Neural cell (in vitro differentiated cells): Measurements from ENCODE around the gene SLC10A2.

Experiments used
- EP300 ChIP-seq: fragments of 450-650 bp; conservative IDR thresholded peaks from 2 replicates; pipeline ENCODE4 v1.6.1; 2014; ENCODE audit warnings: antibody characterized with exemption, mild to moderate bottlenecking, moderate library complexity; ENCODE audit not compliant: poor library complexity, severe bottlenecking
- EZH2 ChIP-seq: fragments of 200-600, 300-800 bp; shearing (Covaris generic), sonication (generic); IDR thresholded peaks from 2 replicates; pipeline ENCODE4 v1.6.1; 2014; ENCODE audit warnings: antibody characterized with exemption, low read length, borderline replicate concordance, mild to moderate bottlenecking; ENCODE audit not compliant: insufficient read depth, poor library complexity, severe bottlenecking
- MXI1 ChIP-seq: fragments of 450-650 bp; conservative IDR thresholded peaks from 2 replicates; pipeline ENCODE4 v1.6.1; 2014; ENCODE audit warnings: antibody characterized with exemption, mild to moderate bottlenecking; ENCODE audit not compliant: poor library complexity, severe bottlenecking
- POLR2AphosphoS5 ChIP-seq: IDR thresholded peaks from 2 replicates; pipeline ENCODE4 v1.6.1; 2012
- SMC3 ChIP-seq: fragments of 450-650 bp; conservative IDR thresholded peaks from 2 replicates; pipeline ENCODE4 v1.6.1; 2014; ENCODE audit warnings: antibody characterized with exemption, mild to moderate bottlenecking, moderate library complexity; ENCODE audit not compliant: poor library complexity
- TF ChIP-seq, protein P1 (sequence below): fragments of 450-650 bp; IDR thresholded peaks from 2 replicates; pipeline ENCODE4 v1.5.1; 2014; ENCODE audit warnings: antibody characterized with exemption, mild to moderate bottlenecking, moderate library complexity; ENCODE audit not compliant: poor library complexity, severe bottlenecking

DNA sequence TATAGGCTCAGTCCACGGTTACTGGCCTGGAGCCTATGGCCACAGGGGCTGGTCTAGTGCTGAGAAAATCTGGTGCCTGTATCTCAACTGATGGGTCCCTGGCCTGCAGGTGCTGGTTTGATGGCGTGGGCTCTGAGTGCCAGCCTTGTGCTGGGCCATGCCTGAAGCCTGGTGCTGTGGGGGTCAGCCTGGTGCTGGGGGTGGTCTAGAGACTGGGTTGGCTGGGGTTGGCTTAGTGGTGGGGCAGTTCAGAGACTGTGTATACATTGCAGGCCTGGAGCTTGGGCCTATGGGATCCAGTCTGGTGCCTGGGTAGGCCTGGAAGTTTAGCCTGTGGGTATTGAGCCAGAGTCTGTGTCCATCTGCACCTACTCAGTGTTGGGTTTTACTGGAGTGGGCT lies 36.4 kb downstream of the SLC10A2 start:
- TF ChIP-seq, protein P1, sequence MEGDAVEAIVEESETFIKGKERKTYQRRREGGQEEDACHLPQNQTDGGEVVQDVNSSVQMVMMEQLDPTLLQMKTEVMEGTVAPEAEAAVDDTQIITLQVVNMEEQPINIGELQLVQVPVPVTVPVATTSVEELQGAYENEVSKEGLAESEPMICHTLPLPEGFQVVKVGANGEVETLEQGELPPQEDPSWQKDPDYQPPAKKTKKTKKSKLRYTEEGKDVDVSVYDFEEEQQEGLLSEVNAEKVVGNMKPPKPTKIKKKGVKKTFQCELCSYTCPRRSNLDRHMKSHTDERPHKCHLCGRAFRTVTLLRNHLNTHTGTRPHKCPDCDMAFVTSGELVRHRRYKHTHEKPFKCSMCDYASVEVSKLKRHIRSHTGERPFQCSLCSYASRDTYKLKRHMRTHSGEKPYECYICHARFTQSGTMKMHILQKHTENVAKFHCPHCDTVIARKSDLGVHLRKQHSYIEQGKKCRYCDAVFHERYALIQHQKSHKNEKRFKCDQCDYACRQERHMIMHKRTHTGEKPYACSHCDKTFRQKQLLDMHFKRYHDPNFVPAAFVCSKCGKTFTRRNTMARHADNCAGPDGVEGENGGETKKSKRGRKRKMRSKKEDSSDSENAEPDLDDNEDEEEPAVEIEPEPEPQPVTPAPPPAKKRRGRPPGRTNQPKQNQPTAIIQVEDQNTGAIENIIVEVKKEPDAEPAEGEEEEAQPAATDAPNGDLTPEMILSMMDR = no peak
- TF ChIP-seq EZH2 (no peak), POLR2AphosphoS5 (no peak), SMC3 (no peak), EP300 (no peak), MXI1 (no peak)
